Mammary microvascular endothelial cell (primary cell): Measurements from ENCODE around the gene JAKMIP1. TPM values are rescaled to one million over a fixed set of nuclear protein-coding genes. Genes with fewer than 3 reads are reported as not detected.

ENCODE experiments used
- total RNA-seq: library from RNA; depleted of rRNA; stranded (reverse); fragments of >200 nt; gene quantifications from 2 replicates; pipeline ENCODE4 v1.2.3, GENCODE V29; 2015

JAKMIP1 gene
- total RNA-seq, result not detected in 2 replicates

GRCh38 chr4:6200011-6200921 lies at the start of gene JAKMIP1:
Gene JAKMIP1 (minus strand): TSS chr4:6200549. CDS start chr4:6112850, 87,699 bp downstream.

GRCh38 chr4:6018331-6018730 lies 182.0 kb downstream of the JAKMIP1 start, which contains the start of gene C4orf50:
Gene C4orf50 (minus strand): TSS chr4:6018431.

Other genes with a start within 250 kb of the JAKMIP1 start
- under 0.01 TPM in 1 of 2 replicates, not detected in the other for gene C4orf50, start 182.1 kb downstream of the JAKMIP1 start, total RNA-seq
- 39.7 and 46.7 TPM in 2 replicates for gene WFS1, start 69.3 kb upstream of the JAKMIP1 start, total RNA-seq